ENCODE results near the gene MUTYH.

The MUTYH gene

GRCh38 chr1:45348966-45349677 is 8.9 kb upstream of the MUTYH start:
- H3K36me3 ChIP-seq (ENCODE audit: control insufficient read depth, insufficient read depth, low read length) = peaks cover 24% of the 10 kb centered on the region
- no peak overlapping the region for H3K4me3 ChIP-seq (ENCODE audit: low read depth, low read length)
- no peaks in the 10 kb centered on the region for H3K4me1 ChIP-seq (ENCODE audit: control insufficient read depth, insufficient read depth, low read length)
- no peak overlapping the region for H3K27ac ChIP-seq (ENCODE audit: low read depth, low read length)
- no peaks in the 10 kb centered on the region for H3K9me3 ChIP-seq (ENCODE audit: control insufficient read depth, insufficient read depth, low read length)
- no peak overlapping the region for H3K9ac ChIP-seq (ENCODE audit: low read depth, low read length)
- no peaks in the 10 kb centered on the region for H3K27me3 ChIP-seq (ENCODE audit: control insufficient read depth, insufficient read depth, low read length)

GRCh38 chr1:45348609-45348965 is 8.3 kb upstream of the MUTYH start:
- Histone ChIP-seq H3K27me3 (ENCODE audit: control insufficient read depth, insufficient read depth, low read length) (no peaks in the 10 kb centered on the region), H3K9me3 (ENCODE audit: control insufficient read depth, insufficient read depth, low read length) (no peaks in the 10 kb centered on the region), H3K36me3 (ENCODE audit: control insufficient read depth, insufficient read depth, low read length) (peaks cover 24% of the 10 kb centered on the region), H3K9ac (ENCODE audit: low read depth, low read length) (no peak overlapping the region), H3K4me1 (ENCODE audit: control insufficient read depth, insufficient read depth, low read length) (no peaks in the 10 kb centered on the region), H3K4me3 (ENCODE audit: low read depth, low read length) (no peak overlapping the region), H3K27ac (ENCODE audit: low read depth, low read length) (no peak overlapping the region)

GRCh38 chr1:45348020-45348419 is 7.8 kb upstream of the MUTYH start:
- Histone ChIP-seq H3K27ac (ENCODE audit: low read depth, low read length) (no peak overlapping the region), H3K9me3 (ENCODE audit: control insufficient read depth, insufficient read depth, low read length) (no peaks in the 10 kb centered on the region), H3K9ac (ENCODE audit: low read depth, low read length) (no peak overlapping the region), H3K27me3 (ENCODE audit: control insufficient read depth, insufficient read depth, low read length) (no peaks in the 10 kb centered on the region), H3K36me3 (ENCODE audit: control insufficient read depth, insufficient read depth, low read length) (peaks cover 29% of the 10 kb centered on the region), H3K4me1 (ENCODE audit: control insufficient read depth, insufficient read depth, low read length) (no peaks in the 10 kb centered on the region), H3K4me3 (ENCODE audit: low read depth, low read length) (no peak overlapping the region)

GRCh38 chr1:45346473-45346872 is 6.2 kb upstream of the MUTYH start:
- H3K36me3 ChIP-seq (ENCODE audit: control insufficient read depth, insufficient read depth, low read length) = peaks cover 45% of the 10 kb centered on the region
- no peak overlapping the region for H3K9ac ChIP-seq (ENCODE audit: low read depth, low read length)
- no peaks in the 10 kb centered on the region for H3K27me3 ChIP-seq (ENCODE audit: control insufficient read depth, insufficient read depth, low read length)
- no peak overlapping the region for H3K4me3 ChIP-seq (ENCODE audit: low read depth, low read length)
- no peaks in the 10 kb centered on the region for H3K4me1 ChIP-seq (ENCODE audit: control insufficient read depth, insufficient read depth, low read length)
- H3K9me3 ChIP-seq (ENCODE audit: control insufficient read depth, insufficient read depth, low read length) = no peaks in the 10 kb centered on the region
- H3K27ac ChIP-seq (ENCODE audit: low read depth, low read length) = no peak overlapping the region

- Histone ChIP-seq H3K27me3 (ENCODE audit: control insufficient read depth, insufficient read depth, low read length) (no peaks in the 10 kb centered on the region), H3K4me1 (ENCODE audit: control insufficient read depth, insufficient read depth, low read length) (peaks cover 6% of the 10 kb centered on the region), H3K4me3 (ENCODE audit: low read depth, low read length) (no peak overlapping the region), H3K9me3 (ENCODE audit: control insufficient read depth, insufficient read depth, low read length) (no peaks in the 10 kb centered on the region), H3K27ac (ENCODE audit: low read depth, low read length) (no peak overlapping the region), H3K9ac (ENCODE audit: low read depth, low read length) (no peak overlapping the region), H3K36me3 (ENCODE audit: control insufficient read depth, insufficient read depth, low read length) (peaks cover 51% of the 10 kb centered on the region)
Measured at GRCh38 chr1:45345014-45345413, 4.8 kb upstream of the MUTYH start.

- peaks cover 51% of the 10 kb centered on the region for H3K36me3 ChIP-seq (ENCODE audit: control insufficient read depth, insufficient read depth, low read length)
- no peaks in the 10 kb centered on the region for H3K9me3 ChIP-seq (ENCODE audit: control insufficient read depth, insufficient read depth, low read length)
- H3K4me1 ChIP-seq (ENCODE audit: control insufficient read depth, insufficient read depth, low read length) = peaks cover 6% of the 10 kb centered on the region
- H3K9ac ChIP-seq (ENCODE audit: low read depth, low read length) = no peak overlapping the region
- no peaks in the 10 kb centered on the region for H3K27me3 ChIP-seq (ENCODE audit: control insufficient read depth, insufficient read depth, low read length)
- H3K27ac ChIP-seq (ENCODE audit: low read depth, low read length) = no peak overlapping the region
- H3K4me3 ChIP-seq (ENCODE audit: low read depth, low read length) = no peak overlapping the region
Measured at GRCh38 chr1:45344499-45344898, 4.3 kb upstream of the MUTYH start.

GRCh38 chr1:45340816-45341466 is 701 bp upstream of the MUTYH start:
- H3K4me3 ChIP-seq (ENCODE audit: low read depth, low read length) = peak overlapping the region; percentile 95
- peaks cover 52% of the 10 kb centered on the region for H3K36me3 ChIP-seq (ENCODE audit: control insufficient read depth, insufficient read depth, low read length)
- peaks cover 8% of the 10 kb centered on the region for H3K4me1 ChIP-seq (ENCODE audit: control insufficient read depth, insufficient read depth, low read length)
- no peaks in the 10 kb centered on the region for H3K9me3 ChIP-seq (ENCODE audit: control insufficient read depth, insufficient read depth, low read length)
- peak overlapping the region; percentile 99 for H3K27ac ChIP-seq (ENCODE audit: low read depth, low read length)
- no peaks in the 10 kb centered on the region for H3K27me3 ChIP-seq (ENCODE audit: control insufficient read depth, insufficient read depth, low read length)
- peak overlapping the region; percentile 99 for H3K9ac ChIP-seq (ENCODE audit: low read depth, low read length)

- no peak overlapping the region for H3K27ac ChIP-seq (ENCODE audit: low read depth, low read length)
- no peaks in the 10 kb centered on the region for H3K9me3 ChIP-seq (ENCODE audit: control insufficient read depth, insufficient read depth, low read length)
- H3K4me3 ChIP-seq (ENCODE audit: low read depth, low read length) = no peak overlapping the region
- no peak overlapping the region for H3K9ac ChIP-seq (ENCODE audit: low read depth, low read length)
- no peaks in the 10 kb centered on the region for H3K27me3 ChIP-seq (ENCODE audit: control insufficient read depth, insufficient read depth, low read length)
- peaks cover 41% of the 10 kb centered on the region for H3K36me3 ChIP-seq (ENCODE audit: control insufficient read depth, insufficient read depth, low read length)
- peaks cover 8% of the 10 kb centered on the region for H3K4me1 ChIP-seq (ENCODE audit: control insufficient read depth, insufficient read depth, low read length)
Measured at GRCh38 chr1:45337630-45338325, 2.5 kb downstream of the MUTYH start.

GRCh38 chr1:45335855-45336324 is 4.3 kb downstream of the MUTYH start:
- Histone ChIP-seq H3K4me1 (ENCODE audit: control insufficient read depth, insufficient read depth, low read length) (peaks cover 5% of the 10 kb centered on the region), H3K9ac (ENCODE audit: low read depth, low read length) (no peak overlapping the region), H3K27ac (ENCODE audit: low read depth, low read length) (peak overlapping the region; percentile 43), H3K9me3 (ENCODE audit: control insufficient read depth, insufficient read depth, low read length) (no peaks in the 10 kb centered on the region), H3K36me3 (ENCODE audit: control insufficient read depth, insufficient read depth, low read length) (peaks cover 41% of the 10 kb centered on the region), H3K27me3 (ENCODE audit: control insufficient read depth, insufficient read depth, low read length) (no peaks in the 10 kb centered on the region), H3K4me3 (ENCODE audit: low read depth, low read length) (no peak overlapping the region)

GRCh38 chr1:45334308-45335245 is 5.7 kb downstream of the MUTYH start:
- Histone ChIP-seq H3K27ac (ENCODE audit: low read depth, low read length) (no peak overlapping the region), H3K4me1 (ENCODE audit: control insufficient read depth, insufficient read depth, low read length) (peaks cover 4% of the 10 kb centered on the region), H3K36me3 (ENCODE audit: control insufficient read depth, insufficient read depth, low read length) (peaks cover 49% of the 10 kb centered on the region), H3K9me3 (ENCODE audit: control insufficient read depth, insufficient read depth, low read length) (no peaks in the 10 kb centered on the region), H3K27me3 (ENCODE audit: control insufficient read depth, insufficient read depth, low read length) (no peaks in the 10 kb centered on the region), H3K9ac (ENCODE audit: low read depth, low read length) (no peak overlapping the region), H3K4me3 (ENCODE audit: low read depth, low read length) (no peak overlapping the region)
